Mesodermal cell (in vitro differentiated cells): ENCODE results near the gene CAB39L.

ENCODE experiments used
- H3K27ac ChIP-seq: 2 replicates; pipeline ENCODE4 v1.7.0; 2013; ENCODE audit warnings: mild to moderate bottlenecking, low read depth, low read length, moderate library complexity; ENCODE audit not compliant: severe bottlenecking
- H3K36me3 ChIP-seq: 2 replicates; pipeline ENCODE4 v1.7.1; 2013; ENCODE audit warnings: mild to moderate bottlenecking, low read length, moderate library complexity; ENCODE audit not compliant: control insufficient read depth, insufficient read depth
- H3K4me1 ChIP-seq: one replicate; pipeline ENCODE4 v1.7.1; 2013; ENCODE audit warnings: mild to moderate bottlenecking, low read length; ENCODE audit not compliant: insufficient read depth, control insufficient read depth, poor library complexity, severe bottlenecking
- H3K4me3 ChIP-seq: 2 replicates; pipeline ENCODE4 v1.7.0; 2013; ENCODE audit warnings: low read length, control low read depth, mild to moderate bottlenecking; ENCODE audit not compliant: insufficient read depth, poor library complexity, severe bottlenecking; ENCODE audit errors: extremely low read depth
- H3K9me3 ChIP-seq: 2 replicates; pipeline ENCODE4 v1.7.1; 2013; ENCODE audit warnings: mild to moderate bottlenecking, low read length, moderate library complexity; ENCODE audit not compliant: control insufficient read depth
- WGBS, 2 experiments: methylation state at CpG; one replicate each; pipeline ENCODE4 v1.1.5; 2013; ENCODE audit warnings: missing lambda C conversion rate in 2 of 2; ENCODE audit not compliant: insufficient coverage in 2 of 2; 5-methylcytosine and 5-hydroxymethylcytosine counted together

The CAB39L gene

GRCh38 chr13:49347650-49348385, 96.0 kb downstream of the CAB39L start:
- no peaks in the 10 kb centered on the region for H3K9me3 ChIP-seq

DNA sequence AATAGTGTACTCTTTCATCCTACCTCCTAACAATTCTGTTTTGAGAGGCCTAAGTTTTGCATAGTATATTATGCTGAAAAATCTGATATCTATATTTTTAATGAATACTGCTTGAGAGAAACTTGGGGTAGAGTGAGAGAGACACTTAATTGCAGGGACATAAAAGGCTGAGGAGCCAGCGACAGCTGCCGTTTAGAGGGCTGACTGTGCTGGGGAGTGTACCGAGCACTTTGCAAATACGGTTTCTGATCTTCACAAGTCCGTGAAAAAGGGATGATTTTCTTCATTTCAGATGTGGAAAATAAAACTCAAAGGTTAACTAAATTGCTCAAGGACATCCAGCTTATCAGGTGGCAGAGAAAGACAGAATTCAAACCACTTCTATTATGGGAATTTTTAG, 97.4 kb downstream of the CAB39L start:
- Histone ChIP-seq H3K36me3 (peaks cover 5% of the 10 kb centered on the region), H3K4me3 (no peak overlapping the region), H3K27ac (no peak overlapping the region), H3K9me3 (no peaks in the 10 kb centered on the region), H3K4me1 (peaks cover 2% of the 10 kb centered on the region)
- WGBS, 2 experiments, result 63 to 82% methylated on average over 5 of the region's 5 CpGs

More at GRCh38 chr13:49347650-49348385, 96.0 kb downstream of the CAB39L start:
- Histone ChIP-seq H3K27ac (no peak overlapping the region), H3K4me3 (no peak overlapping the region), H3K36me3 (peaks cover 5% of the 10 kb centered on the region), H3K4me1 (peaks cover 2% of the 10 kb centered on the region)
- 94% methylated on average over 16 to 23 of the region's 23 CpGs for WGBS, 2 experiments

DNA sequence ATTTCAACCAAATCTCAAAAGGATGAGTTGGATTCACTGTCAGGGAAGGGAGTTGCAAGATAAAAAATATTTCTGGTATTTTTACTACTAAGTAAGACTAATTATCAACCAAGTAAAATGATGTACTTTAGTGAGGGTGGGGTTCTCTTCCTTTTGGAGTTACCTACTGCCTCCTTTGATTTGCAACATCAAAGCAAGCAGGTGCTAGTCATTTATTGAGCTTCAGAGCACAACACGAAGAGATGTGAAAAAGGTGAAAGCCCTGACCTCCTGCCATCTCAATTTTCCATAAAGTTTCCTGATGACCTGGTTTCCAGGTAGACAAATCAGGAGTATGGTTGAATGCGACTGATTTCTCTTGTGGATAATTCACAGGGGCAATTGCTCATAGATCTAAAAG, 100.1 kb downstream of the CAB39L start:
- H3K27ac ChIP-seq, result no peak overlapping the region
- no peaks in the 10 kb centered on the region for H3K9me3 ChIP-seq
- WGBS, 2 experiments, result 90% methylated on average over 2 of the region's 2 CpGs; no CpG with 5 or more reads in 1 of the 2 experiments
- peaks cover 2% of the 10 kb centered on the region for H3K4me1 ChIP-seq
- H3K4me3 ChIP-seq, result no peak overlapping the region
- H3K36me3 ChIP-seq, result peaks cover 9% of the 10 kb centered on the region

DNA sequence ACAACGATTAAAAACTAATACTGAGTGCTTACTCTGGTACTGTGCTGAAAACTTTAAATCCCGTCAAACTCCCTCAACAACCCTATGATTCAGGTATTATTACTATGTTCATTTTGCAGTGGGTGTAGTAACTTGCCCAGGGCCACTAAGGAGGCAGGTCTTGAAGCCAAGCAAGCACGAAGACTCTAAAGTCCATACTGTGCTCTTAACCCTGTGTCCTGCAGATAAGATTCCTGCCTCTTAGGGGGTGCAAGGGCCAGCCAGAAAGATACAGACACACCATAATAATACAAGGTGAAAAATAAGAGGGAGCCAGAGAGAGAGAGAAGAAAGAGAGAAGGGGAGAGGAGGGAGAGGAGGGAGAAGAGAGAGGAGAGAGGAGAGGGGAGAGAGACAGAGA, 100.6 kb downstream of the CAB39L start:
- no peaks in the 10 kb centered on the region for H3K9me3 ChIP-seq
- peaks cover 2% of the 10 kb centered on the region for H3K4me1 ChIP-seq
- H3K4me3 ChIP-seq, result no peak overlapping the region
- H3K27ac ChIP-seq, result no peak overlapping the region
- WGBS, 2 experiments, result 80 to 100% methylated on average over 1 of the region's 3 CpGs
- peaks cover 9% of the 10 kb centered on the region for H3K36me3 ChIP-seq

GRCh38 chr13:49342454-49342853, 101.4 kb downstream of the CAB39L start:
- Histone ChIP-seq H3K9me3 (no peaks in the 10 kb centered on the region), H3K27ac (no peak overlapping the region), H3K36me3 (peaks cover 9% of the 10 kb centered on the region), H3K4me3 (no peak overlapping the region), H3K4me1 (peaks cover 2% of the 10 kb centered on the region)
- no CpG with 5 or more reads among the region's 2 CpGs for WGBS, 2 experiments

GRCh38 chr13:49341941-49342340, 101.9 kb downstream of the CAB39L start:
- H3K36me3 ChIP-seq, result peaks cover 9% of the 10 kb centered on the region
- peaks cover 2% of the 10 kb centered on the region for H3K4me1 ChIP-seq
- H3K27ac ChIP-seq, result no peak overlapping the region
- H3K9me3 ChIP-seq, result no peaks in the 10 kb centered on the region
- H3K4me3 ChIP-seq, result no peak overlapping the region

DNA sequence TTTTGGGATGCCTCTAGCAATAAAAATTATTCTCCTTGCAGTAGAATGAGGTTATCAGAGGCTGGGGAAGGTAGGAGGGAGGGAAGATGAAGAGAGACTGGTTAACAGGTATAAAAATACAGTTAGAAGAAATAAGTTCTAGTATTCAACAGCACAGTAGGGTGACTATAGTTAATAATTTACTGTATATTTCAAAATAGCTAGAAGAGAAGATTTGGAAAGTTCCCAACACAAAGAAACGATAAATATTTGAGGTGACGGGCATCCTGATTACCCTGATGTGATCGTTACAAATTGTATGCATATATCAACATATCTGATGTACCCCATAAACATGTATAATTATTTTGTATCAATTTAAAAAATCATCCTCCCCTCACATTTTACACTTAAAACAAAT, 102.3 kb downstream of the CAB39L start:
- Histone ChIP-seq H3K4me3 (no peak overlapping the region), H3K27ac (no peak overlapping the region), H3K4me1 (peaks cover 2% of the 10 kb centered on the region), H3K9me3 (no peaks in the 10 kb centered on the region), H3K36me3 (peaks cover 9% of the 10 kb centered on the region)
- WGBS, 2 experiments, result 100% methylated on average over 2 of the region's 3 CpGs; no CpG with 5 or more reads in 1 of the 2 experiments

DNA sequence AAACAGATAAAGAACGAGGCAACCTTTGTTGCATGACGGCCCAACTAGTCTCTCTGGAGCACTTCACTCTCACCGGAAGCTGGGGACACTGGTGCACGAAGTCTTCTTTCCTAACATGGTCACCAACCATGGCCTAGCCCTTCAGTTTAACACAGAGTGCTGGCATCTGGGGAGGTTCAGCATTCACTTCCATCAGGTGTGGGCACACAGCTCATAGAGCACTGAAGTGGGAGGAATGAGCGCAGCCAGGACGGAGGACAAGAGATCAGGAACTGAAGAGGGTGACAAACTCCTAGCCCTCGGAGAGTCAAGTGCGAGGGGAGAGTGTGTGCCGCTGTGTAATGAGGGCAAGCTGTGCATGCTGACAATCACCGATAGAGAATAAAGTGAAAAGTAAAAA, 103.7 kb downstream of the CAB39L start:
- Histone ChIP-seq H3K9me3 (no peaks in the 10 kb centered on the region), H3K27ac (no peak overlapping the region), H3K4me3 (no peak overlapping the region), H3K4me1 (peaks cover 5% of the 10 kb centered on the region), H3K36me3 (peaks cover 9% of the 10 kb centered on the region)
- WGBS, 2 experiments, result 89 to 94% methylated on average over 6 to 9 of the region's 10 CpGs

DNA sequence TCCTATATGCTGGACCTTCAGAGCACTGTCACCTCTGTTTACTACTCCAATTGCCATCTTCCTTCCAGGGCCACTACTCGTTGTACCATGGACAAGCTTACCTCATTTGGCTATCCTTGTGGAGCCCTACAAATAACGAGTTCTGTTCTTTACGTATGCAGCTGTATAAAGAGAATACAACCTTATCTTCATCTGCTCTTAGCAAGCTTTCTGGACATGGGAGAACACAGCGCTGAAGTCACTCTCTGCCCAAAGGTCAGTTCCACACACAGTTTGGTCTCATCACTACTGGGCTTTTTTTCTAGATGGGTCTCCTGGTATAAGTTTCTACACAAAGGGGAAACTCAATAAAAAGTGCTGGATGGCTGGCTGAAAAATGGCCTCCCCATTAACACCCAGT, 107.2 kb downstream of the CAB39L start:
- Histone ChIP-seq H3K9me3 (no peaks in the 10 kb centered on the region), H3K4me3 (no peak overlapping the region), H3K27ac (no peak overlapping the region), H3K36me3 (peaks cover 4% of the 10 kb centered on the region), H3K4me1 (peaks cover 3% of the 10 kb centered on the region)
- 71 to 97% methylated on average over 2 to 3 of the region's 4 CpGs for WGBS, 2 experiments

- Histone ChIP-seq H3K4me1 (peaks cover 5% of the 10 kb centered on the region), H3K9me3 (no peaks in the 10 kb centered on the region), H3K36me3 (peaks cover 10% of the 10 kb centered on the region), H3K27ac (no peak overlapping the region), H3K4me3 (no peak overlapping the region)
- WGBS, 2 experiments, result no CpG with 5 or more reads among the region's 1 CpG
Measured at GRCh38 chr13:49330546-49330864, 113.4 kb downstream of the CAB39L start.

DNA sequence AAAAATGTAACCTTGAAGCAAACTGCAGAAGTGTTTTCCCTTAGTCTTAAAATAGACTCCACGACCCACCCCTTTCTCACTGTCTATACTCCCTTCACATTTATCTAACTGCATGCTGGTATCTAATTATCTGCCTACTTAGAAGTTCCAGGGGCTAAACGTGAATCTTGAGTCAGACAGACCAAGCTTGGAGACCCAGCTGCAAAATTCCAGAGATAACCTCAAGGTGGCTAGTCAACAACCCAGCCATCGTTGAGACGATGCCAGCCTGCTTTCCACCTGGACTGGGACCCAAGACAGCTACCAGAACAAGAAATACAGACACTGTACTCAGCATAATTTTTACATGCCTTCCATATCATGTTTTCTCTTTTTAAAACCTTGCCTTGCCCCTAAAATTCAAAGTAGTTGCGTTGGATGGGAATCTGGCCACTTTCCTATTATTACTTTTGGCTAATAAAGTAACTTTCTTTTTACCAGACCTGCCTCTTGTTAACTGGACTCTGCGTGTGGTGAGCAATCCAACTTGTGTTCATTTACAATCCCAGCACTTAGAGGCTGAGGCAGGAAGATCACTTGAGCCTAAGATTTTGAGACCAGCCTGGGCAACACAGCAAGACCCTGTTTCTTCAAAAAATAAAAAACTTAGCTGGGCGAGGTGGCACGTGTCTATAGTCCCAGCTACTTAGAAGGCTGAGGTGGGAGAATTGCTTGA, 113.9 kb downstream of the CAB39L start:
- Histone ChIP-seq H3K4me1 (peaks cover 4% of the 10 kb centered on the region), H3K27ac (no peak overlapping the region), H3K4me3 (no peak overlapping the region), H3K9me3 (no peaks in the 10 kb centered on the region), H3K36me3 (peaks cover 10% of the 10 kb centered on the region)
- 84 to 91% methylated on average over 7 of the region's 8 CpGs for WGBS, 2 experiments
